Measurements from ENCODE around the gene NRCAM.
A peak's percentile ranks its signal among the peaks of the same experiment; 100 is the strongest.
"Not testable (repeated sequence)": the region's sequence is repeated elsewhere in the genome, so short reads cannot be mapped to it uniquely, and the experiment has no call there.

NRCAM gene

GRCh38 chr7:108265007-108265406 lies 191.2 kb downstream of the NRCAM start:
- H3K4me1 ChIP-seq (ENCODE audit: control insufficient read depth, insufficient read depth, low read length, unreplicated experiment), result peaks cover 11% of the 10 kb centered on the region
- no peaks in the 10 kb centered on the region for H3K36me3 ChIP-seq (ENCODE audit: insufficient read depth, low read length)
- H2AFZ ChIP-seq (ENCODE audit: low read length, unreplicated experiment), result no peak overlapping the region
- H3K27ac ChIP-seq (ENCODE audit: low read depth, low read length), result no peak overlapping the region
- no peak overlapping the region for H3K4me3 ChIP-seq (ENCODE audit: low read depth, low read length)
- no peaks in the 10 kb centered on the region for H3K79me2 ChIP-seq (ENCODE audit: control insufficient read depth, insufficient read depth, low read length, unreplicated experiment)
- H3K27me3 ChIP-seq (ENCODE audit: insufficient read depth, low read length), result no peaks in the 10 kb centered on the region

- H3K4me1 ChIP-seq (ENCODE audit: control insufficient read depth, insufficient read depth, low read length, unreplicated experiment), result peaks cover 11% of the 10 kb centered on the region
Observed at GRCh38 chr7:108263425-108263824, 192.8 kb downstream of the NRCAM start.

GRCh38 chr7:108261560-108262255 lies 194.5 kb downstream of the NRCAM start:
- H3K27ac ChIP-seq (ENCODE audit: low read depth, low read length), result no peak overlapping the region
- H3K36me3 ChIP-seq (ENCODE audit: insufficient read depth, low read length), result no peaks in the 10 kb centered on the region
- H3K79me2 ChIP-seq (ENCODE audit: control insufficient read depth, insufficient read depth, low read length, unreplicated experiment), result no peaks in the 10 kb centered on the region
- H3K4me1 ChIP-seq (ENCODE audit: control insufficient read depth, insufficient read depth, low read length, unreplicated experiment), result peaks cover 7% of the 10 kb centered on the region
- H3K27me3 ChIP-seq (ENCODE audit: insufficient read depth, low read length), result no peaks in the 10 kb centered on the region
- no peak overlapping the region for H3K4me3 ChIP-seq (ENCODE audit: low read depth, low read length)
- H2AFZ ChIP-seq (ENCODE audit: low read length, unreplicated experiment), result no peak overlapping the region

More at GRCh38 chr7:108263425-108263824, 192.8 kb downstream of the NRCAM start:
- Histone ChIP-seq H3K4me3 (ENCODE audit: low read depth, low read length) (no peak overlapping the region), H2AFZ (ENCODE audit: low read length, unreplicated experiment) (no peak overlapping the region), H3K27ac (ENCODE audit: low read depth, low read length) (no peak overlapping the region), H3K36me3 (ENCODE audit: insufficient read depth, low read length) (no peaks in the 10 kb centered on the region), H3K79me2 (ENCODE audit: control insufficient read depth, insufficient read depth, low read length, unreplicated experiment) (no peaks in the 10 kb centered on the region), H3K27me3 (ENCODE audit: insufficient read depth, low read length) (no peaks in the 10 kb centered on the region)

GRCh38 chr7:108259447-108259846 lies 196.8 kb downstream of the NRCAM start:
- not testable (repeated sequence) for H3K4me1 ChIP-seq (ENCODE audit: control insufficient read depth, insufficient read depth, low read length, unreplicated experiment); H3K27me3 ChIP-seq (ENCODE audit: insufficient read depth, low read length); H2AFZ ChIP-seq (ENCODE audit: low read length, unreplicated experiment); H3K27ac ChIP-seq (ENCODE audit: low read depth, low read length); H3K36me3 ChIP-seq (ENCODE audit: insufficient read depth, low read length); H3K79me2 ChIP-seq (ENCODE audit: control insufficient read depth, insufficient read depth, low read length, unreplicated experiment); H3K4me3 ChIP-seq (ENCODE audit: low read depth, low read length)

GRCh38 chr7:108257954-108258353 lies 198.3 kb downstream of the NRCAM start:
- H3K4me1 ChIP-seq (ENCODE audit: control insufficient read depth, insufficient read depth, low read length, unreplicated experiment), result peaks cover 9% of the 10 kb centered on the region
- no peaks in the 10 kb centered on the region for H3K27me3 ChIP-seq (ENCODE audit: insufficient read depth, low read length)
- no peak overlapping the region for H3K4me3 ChIP-seq (ENCODE audit: low read depth, low read length)
- no peak overlapping the region for H2AFZ ChIP-seq (ENCODE audit: low read length, unreplicated experiment)
- no peak overlapping the region for H3K27ac ChIP-seq (ENCODE audit: low read depth, low read length)
- no peaks in the 10 kb centered on the region for H3K79me2 ChIP-seq (ENCODE audit: control insufficient read depth, insufficient read depth, low read length, unreplicated experiment)
- no peaks in the 10 kb centered on the region for H3K36me3 ChIP-seq (ENCODE audit: insufficient read depth, low read length)

- H3K27me3 ChIP-seq (ENCODE audit: insufficient read depth, low read length), result no peaks in the 10 kb centered on the region
- no peaks in the 10 kb centered on the region for H3K36me3 ChIP-seq (ENCODE audit: insufficient read depth, low read length)
- H3K27ac ChIP-seq (ENCODE audit: low read depth, low read length), result peak overlapping the region; percentile 36; the same call in 1 of the 2 replicates
- no peaks in the 10 kb centered on the region for H3K79me2 ChIP-seq (ENCODE audit: control insufficient read depth, insufficient read depth, low read length, unreplicated experiment)
- H3K4me3 ChIP-seq (ENCODE audit: low read depth, low read length), result no peak overlapping the region
- peaks cover 9% of the 10 kb centered on the region for H3K4me1 ChIP-seq (ENCODE audit: control insufficient read depth, insufficient read depth, low read length, unreplicated experiment)
- no peak overlapping the region for H2AFZ ChIP-seq (ENCODE audit: low read length, unreplicated experiment)
Observed at GRCh38 chr7:108254259-108254658, 202.0 kb downstream of the NRCAM start.

GRCh38 chr7:108253275-108254044 lies 202.8 kb downstream of the NRCAM start:
- Histone ChIP-seq H3K27me3 (ENCODE audit: insufficient read depth, low read length) (no peaks in the 10 kb centered on the region), H3K4me1 (ENCODE audit: control insufficient read depth, insufficient read depth, low read length, unreplicated experiment) (peaks cover 9% of the 10 kb centered on the region), H3K27ac (ENCODE audit: low read depth, low read length) (no peak overlapping the region), H3K36me3 (ENCODE audit: insufficient read depth, low read length) (no peaks in the 10 kb centered on the region), H2AFZ (ENCODE audit: low read length, unreplicated experiment) (no peak overlapping the region), H3K4me3 (ENCODE audit: low read depth, low read length) (no peak overlapping the region), H3K79me2 (ENCODE audit: control insufficient read depth, insufficient read depth, low read length, unreplicated experiment) (no peaks in the 10 kb centered on the region)

- Histone ChIP-seq H3K4me3 (ENCODE audit: low read depth, low read length) (no peak overlapping the region), H3K79me2 (ENCODE audit: control insufficient read depth, insufficient read depth, low read length, unreplicated experiment) (no peaks in the 10 kb centered on the region), H3K4me1 (ENCODE audit: control insufficient read depth, insufficient read depth, low read length, unreplicated experiment) (peaks cover 22% of the 10 kb centered on the region), H2AFZ (ENCODE audit: low read length, unreplicated experiment) (no peak overlapping the region), H3K36me3 (ENCODE audit: insufficient read depth, low read length) (no peaks in the 10 kb centered on the region), H3K27ac (ENCODE audit: low read depth, low read length) (no peak overlapping the region), H3K27me3 (ENCODE audit: insufficient read depth, low read length) (no peaks in the 10 kb centered on the region)
Observed at GRCh38 chr7:108252177-108252576, 204.1 kb downstream of the NRCAM start.

- no peaks in the 10 kb centered on the region for H3K79me2 ChIP-seq (ENCODE audit: control insufficient read depth, insufficient read depth, low read length, unreplicated experiment)
- H2AFZ ChIP-seq (ENCODE audit: low read length, unreplicated experiment), result no peak overlapping the region
- no peaks in the 10 kb centered on the region for H3K27me3 ChIP-seq (ENCODE audit: insufficient read depth, low read length)
- no peak overlapping the region for H3K4me3 ChIP-seq (ENCODE audit: low read depth, low read length)
- no peak overlapping the region for H3K27ac ChIP-seq (ENCODE audit: low read depth, low read length)
- H3K4me1 ChIP-seq (ENCODE audit: control insufficient read depth, insufficient read depth, low read length, unreplicated experiment), result peaks cover 27% of the 10 kb centered on the region
- no peaks in the 10 kb centered on the region for H3K36me3 ChIP-seq (ENCODE audit: insufficient read depth, low read length)
Observed at GRCh38 chr7:108251700-108252099, 204.5 kb downstream of the NRCAM start.

GRCh38 chr7:108249453-108249852 lies 206.8 kb downstream of the NRCAM start:
- Histone ChIP-seq H3K79me2 (ENCODE audit: control insufficient read depth, insufficient read depth, low read length, unreplicated experiment) (peaks cover 2% of the 10 kb centered on the region), H3K4me1 (ENCODE audit: control insufficient read depth, insufficient read depth, low read length, unreplicated experiment) (peaks cover 43% of the 10 kb centered on the region), H3K36me3 (ENCODE audit: insufficient read depth, low read length) (no peaks in the 10 kb centered on the region), H3K27ac (ENCODE audit: low read depth, low read length) (no peak overlapping the region), H3K4me3 (ENCODE audit: low read depth, low read length) (no peak overlapping the region), H2AFZ (ENCODE audit: low read length, unreplicated experiment) (no peak overlapping the region), H3K27me3 (ENCODE audit: insufficient read depth, low read length) (no peaks in the 10 kb centered on the region)

GRCh38 chr7:108248821-108249220 lies 207.4 kb downstream of the NRCAM start:
- H3K36me3 ChIP-seq (ENCODE audit: insufficient read depth, low read length), result no peaks in the 10 kb centered on the region
- H3K79me2 ChIP-seq (ENCODE audit: control insufficient read depth, insufficient read depth, low read length, unreplicated experiment), result peaks cover 2% of the 10 kb centered on the region
- no peak overlapping the region for H3K4me3 ChIP-seq (ENCODE audit: low read depth, low read length)
- no peak overlapping the region for H3K27ac ChIP-seq (ENCODE audit: low read depth, low read length)
- H3K4me1 ChIP-seq (ENCODE audit: control insufficient read depth, insufficient read depth, low read length, unreplicated experiment), result peaks cover 45% of the 10 kb centered on the region
- H2AFZ ChIP-seq (ENCODE audit: low read length, unreplicated experiment), result no peak overlapping the region
- no peaks in the 10 kb centered on the region for H3K27me3 ChIP-seq (ENCODE audit: insufficient read depth, low read length)
